HL-60/S4 treated with phorbol 12-myristate 13-acetate at 8.2 ng/mL for 4 days and 3 days (cell line): ENCODE data around the gene OR52K2.
"Not testable (repeated sequence)": the region's sequence is repeated elsewhere in the genome, so short reads cannot be mapped to it uniquely, and the experiment has no call there.

Source experiments
- in situ Hi-C: fragments of 300-500 bp; cut with MboI; formaldehyde crosslinking; loops from 2 replicates; pipeline ENCODE4 v1.15.0; 2022; ENCODE audit warnings: low sequenced_read_pairs

The OR52K2 gene

DNA sequence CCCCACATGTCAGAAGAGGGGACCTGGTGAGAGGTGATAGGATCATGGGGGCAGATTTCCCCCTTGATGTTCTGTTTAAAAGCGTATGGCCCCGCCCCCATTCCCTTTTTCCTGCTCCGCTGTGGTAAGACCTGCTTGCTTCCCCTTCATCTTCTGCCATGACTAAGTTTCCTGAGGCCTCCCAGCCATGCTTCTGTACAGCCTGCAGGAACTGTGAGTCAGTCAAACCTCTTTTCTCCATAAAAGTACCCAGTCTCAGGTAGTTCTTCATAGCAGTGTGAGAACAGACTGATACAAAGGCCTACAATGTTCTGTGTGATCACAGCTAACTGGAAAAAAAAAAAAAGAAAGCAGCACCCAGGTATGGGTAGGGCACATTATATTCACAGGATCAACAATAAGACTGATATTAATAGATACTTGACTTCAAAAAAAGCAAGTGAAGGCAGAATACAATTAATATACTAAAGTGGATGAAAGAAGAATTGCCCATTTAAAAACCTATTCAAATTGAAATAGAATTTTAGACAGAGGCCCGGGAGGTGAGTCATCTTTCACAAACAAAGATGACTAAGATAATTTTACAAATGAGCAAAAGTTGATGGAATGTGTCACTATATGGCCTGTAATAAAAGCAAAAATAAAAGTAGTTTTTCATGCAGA, 31.6 kb downstream of the OR52K2 start:
- in situ Hi-C loops = no loop called here

DNA sequence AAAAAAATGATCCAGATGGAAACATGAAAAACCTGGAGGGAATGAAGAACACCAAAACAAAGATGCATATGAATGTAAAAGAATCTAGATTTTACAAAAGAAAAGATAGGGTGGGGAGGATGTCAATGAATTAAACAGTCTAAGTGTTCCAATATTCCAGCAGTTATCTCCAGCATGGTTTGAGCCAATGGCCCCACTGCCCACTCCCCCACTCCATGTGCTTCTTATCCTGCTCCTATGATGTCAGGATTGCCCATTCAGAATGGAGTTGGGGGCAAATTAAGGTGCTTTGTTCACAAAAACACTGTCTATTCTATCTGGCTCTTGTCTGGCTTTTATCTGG, 32.1 kb downstream of the OR52K2 start:
- in situ Hi-C loops = no loop called here

DNA sequence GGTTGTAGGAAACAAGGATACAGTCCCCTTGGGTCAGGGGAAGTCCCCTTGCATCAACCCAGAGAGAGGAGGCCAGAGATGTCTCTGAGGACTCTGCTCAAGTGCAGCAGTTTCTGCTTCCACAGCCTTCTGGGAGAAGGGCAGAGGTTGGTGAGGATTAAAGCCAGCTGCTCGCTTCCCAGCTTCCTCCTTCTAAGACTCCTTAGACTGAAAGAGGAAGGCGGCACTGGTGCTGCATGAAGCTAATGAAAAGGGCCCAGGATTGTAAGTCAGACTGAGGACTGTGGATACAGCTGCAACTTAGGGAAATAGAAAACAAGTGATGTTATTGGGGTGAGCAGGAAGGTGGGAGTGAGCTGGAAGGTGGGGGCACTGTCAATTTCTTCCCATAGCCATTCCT, 33.4 kb downstream of the OR52K2 start, which contains the start of gene OR52K1:
TSS of gene OR52K1 (plus strand) at position 202 of the 400 bp plus-strand sequence. CDS start 6,255 bp downstream, outside the sequence.
- in situ Hi-C loops = no loop called here

DNA sequence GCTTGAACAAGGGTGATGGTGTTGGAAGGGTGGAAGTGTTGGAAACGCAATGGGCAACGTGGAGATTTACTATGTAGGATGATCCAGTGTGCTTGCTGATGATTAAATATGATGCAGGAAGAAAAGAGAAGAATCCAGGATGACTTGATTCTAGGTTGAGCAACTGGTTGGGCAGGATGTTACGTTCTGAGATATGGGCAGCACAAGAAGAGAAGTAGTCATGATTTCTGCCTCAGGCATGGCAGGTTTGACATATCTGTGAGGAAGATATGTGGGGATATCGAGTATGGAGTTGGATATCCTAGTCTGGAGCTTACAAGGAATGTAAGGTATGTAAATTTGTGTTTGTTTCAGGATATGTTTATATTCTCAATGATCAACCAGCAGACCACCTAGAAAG, 35.2 kb downstream of the OR52K2 start:
- in situ Hi-C loops = no loop called here

DNA sequence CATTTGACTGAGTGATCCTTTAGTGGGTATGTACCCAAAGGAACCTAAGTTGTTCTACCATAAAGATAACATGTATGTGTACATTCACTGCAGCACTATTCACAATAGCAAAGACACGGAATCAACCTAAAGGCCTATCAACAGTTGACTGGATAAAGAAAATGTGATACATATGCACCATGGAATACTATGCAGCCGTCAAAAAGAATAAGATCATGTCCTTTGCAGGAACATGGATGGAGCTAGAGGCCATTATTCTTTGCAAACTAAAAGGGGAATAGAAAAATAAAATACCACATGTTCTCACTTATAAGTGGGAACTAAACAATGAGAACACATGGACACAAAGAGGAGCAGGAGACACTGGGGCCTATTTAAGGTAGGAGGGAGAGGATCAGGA, 42.3 kb downstream of the OR52K2 start:
- in situ Hi-C loops = not testable (repeated sequence)

DNA sequence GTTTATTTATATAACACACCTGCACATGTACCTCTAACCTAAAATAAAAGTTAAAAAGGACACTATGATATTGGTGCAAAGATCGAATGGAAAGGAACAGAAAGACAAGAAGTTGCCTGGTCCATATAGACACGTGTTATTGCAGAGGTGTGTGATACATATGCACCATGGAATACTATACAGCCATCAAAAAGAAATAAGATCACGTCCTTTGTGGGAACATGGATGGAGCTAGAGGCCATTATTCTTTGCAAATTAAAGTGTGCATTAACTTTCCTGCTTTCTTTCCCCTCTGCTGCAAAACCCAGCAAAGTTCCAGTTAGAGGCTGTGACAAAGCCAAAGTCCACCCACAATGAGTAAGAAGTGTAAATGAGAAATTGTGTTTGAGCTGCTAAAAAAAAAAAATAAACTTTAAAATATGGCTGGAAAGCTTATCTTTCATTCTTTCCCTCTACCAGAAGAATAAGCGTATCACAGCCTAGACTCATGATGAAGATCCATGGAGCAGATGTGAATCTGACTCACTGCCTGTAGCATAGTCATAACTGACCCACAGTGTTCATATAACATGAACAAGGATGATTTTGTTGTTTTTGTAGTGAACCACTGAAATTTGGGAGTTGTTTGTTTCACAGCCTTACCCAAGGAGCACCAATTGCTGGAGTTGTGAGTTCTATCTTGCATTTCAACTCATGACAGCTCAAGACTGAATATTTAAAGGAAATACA, 42.9 kb downstream of the OR52K2 start:
- in situ Hi-C loops = no loop called here

DNA sequence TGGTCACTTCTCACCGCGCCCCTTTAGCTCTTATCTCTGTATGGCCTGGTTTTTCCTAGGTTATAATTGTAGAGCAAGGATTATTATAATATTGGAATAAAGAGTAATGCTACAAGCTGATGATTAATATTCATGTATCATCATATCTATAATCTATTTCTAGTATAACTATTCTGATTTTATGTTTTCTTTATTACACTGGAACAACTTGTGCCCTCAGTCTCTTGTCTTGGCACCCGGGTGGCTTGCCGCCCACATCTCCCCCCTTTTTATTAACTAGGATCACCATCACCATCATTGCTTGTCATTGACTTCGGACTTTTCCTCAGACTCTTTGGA, 44.4 kb downstream of the OR52K2 start:
- in situ Hi-C loops = no loop called here

DNA sequence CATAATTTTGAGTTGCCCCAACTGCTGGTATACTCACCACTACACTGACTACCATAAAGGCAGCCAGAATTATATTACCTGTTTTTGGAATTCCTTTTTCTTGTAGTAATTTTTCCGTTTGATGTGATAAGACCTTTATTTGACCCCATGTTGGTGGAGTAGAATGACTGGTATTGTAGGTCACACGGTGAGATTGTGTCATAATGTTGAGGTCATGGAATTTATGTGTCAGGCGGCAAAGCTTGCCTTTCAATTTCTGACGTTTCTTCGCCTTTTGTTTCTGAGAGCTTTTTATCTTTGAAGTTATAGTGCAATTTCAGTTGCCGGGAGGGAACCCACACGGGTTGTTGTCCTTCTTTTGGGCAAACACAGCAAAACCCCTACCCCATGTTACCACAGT, 46.4 kb downstream of the OR52K2 start:
- in situ Hi-C loops = no loop called here

DNA sequence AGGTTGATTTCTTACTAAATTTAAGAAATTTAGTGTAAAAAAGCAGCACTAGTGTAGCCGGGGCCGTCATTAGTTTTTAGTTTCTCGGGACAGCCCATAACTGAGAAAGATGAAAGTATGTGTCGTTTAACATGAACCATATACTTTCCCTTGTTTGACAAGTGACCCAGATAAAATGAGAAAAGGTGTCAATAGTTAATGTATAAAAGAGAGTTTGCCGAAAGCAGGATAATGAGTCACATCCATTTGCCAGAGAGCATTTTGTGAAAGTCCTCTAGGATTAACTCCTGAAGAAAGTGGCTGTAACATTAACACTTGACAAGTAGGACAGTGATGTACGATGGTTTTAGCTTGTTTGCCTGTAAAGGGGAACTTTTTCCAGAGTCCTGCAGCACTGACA, 46.9 kb downstream of the OR52K2 start:
- in situ Hi-C loops = no loop called here

DNA sequence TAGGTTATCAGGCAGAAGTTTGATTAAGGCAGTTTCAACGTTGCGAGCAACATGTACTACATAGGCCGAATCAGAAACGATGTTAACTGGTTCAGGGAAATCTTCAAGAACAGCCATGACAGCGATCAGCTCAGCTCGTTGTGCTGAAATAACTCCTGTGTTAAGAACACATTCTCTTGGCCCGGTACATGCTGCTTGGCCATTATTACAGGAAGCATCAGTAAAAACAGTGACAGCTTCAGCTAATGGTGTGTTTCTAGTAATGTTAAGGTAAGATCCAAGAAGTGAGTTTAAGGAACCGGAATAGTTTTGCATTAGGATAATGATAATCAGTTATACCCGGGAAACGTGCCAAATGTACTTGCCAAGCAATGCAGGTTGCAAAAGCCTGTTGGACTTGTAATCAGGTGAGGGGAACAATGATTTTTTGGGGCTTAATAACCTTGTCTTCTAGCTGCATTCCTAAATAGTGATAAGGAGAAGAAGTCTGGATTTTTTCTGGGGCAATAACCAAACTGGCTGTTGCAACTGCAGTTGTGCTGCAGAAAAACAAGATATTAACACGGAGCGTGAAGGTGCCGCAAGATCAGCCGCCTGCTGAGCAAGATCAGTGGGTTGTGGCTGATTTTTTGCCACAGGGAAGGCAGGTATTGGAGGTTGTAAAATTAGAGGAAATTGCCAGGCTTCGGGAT, 47.6 kb downstream of the OR52K2 start:
- in situ Hi-C loops = no loop called here
